Prostate gland (tissue), 2 donors: ENCODE measurements around the gene PRKAB2.

Source experiments
- POLR2A ChIP-seq: fragments of 450-650 bp; IDR thresholded peaks from one replicate; pipeline ENCODE4 v1.6.1; 2016; ENCODE audit warnings: antibody characterized with exemption, mild to moderate bottlenecking
- POLR2AphosphoS5 ChIP-seq: sonication (generic); formaldehyde crosslinking; IDR thresholded peaks from one replicate; pipeline ENCODE4 v1.6.1; 2017; ENCODE audit warnings: antibody characterized with exemption
- TF ChIP-seq, protein P1 (sequence below), 4 experiments: fragments of 200-600 bp in 2 of 4; fragments of 450-650 bp in 2 of 4; sonication (generic) in 2 of 4; IDR thresholded peaks; 1 replicate in 3 of 4; 2 replicates in 1 of 4; pipeline ENCODE4 v1.5.1; 2016 to 2019; ENCODE audit warnings: antibody characterized with exemption in 4 of 4, mild to moderate bottlenecking in 2 of 4, moderate library complexity in 2 of 4

DNA sequence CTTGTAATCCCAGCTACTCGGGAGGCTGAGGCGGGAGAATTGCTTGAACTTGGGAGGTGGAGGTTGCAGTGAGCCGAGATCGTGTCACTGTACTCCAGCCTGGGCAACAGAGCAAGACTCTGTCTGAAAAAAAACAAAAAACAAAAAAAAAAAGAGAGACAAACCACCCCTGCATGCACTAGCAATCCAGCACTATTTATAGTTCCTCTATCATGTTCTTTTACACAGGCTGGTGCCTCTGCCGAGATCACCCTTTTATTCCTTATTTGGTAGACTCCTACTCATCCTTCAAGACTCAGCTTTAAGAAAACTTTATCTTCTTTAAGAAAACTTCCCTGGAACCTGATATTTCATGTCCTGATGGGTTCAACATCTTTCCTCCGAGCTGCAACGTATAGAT lies 42.1 kb upstream of the PRKAB2 start:
- TF ChIP-seq, protein P1, sequence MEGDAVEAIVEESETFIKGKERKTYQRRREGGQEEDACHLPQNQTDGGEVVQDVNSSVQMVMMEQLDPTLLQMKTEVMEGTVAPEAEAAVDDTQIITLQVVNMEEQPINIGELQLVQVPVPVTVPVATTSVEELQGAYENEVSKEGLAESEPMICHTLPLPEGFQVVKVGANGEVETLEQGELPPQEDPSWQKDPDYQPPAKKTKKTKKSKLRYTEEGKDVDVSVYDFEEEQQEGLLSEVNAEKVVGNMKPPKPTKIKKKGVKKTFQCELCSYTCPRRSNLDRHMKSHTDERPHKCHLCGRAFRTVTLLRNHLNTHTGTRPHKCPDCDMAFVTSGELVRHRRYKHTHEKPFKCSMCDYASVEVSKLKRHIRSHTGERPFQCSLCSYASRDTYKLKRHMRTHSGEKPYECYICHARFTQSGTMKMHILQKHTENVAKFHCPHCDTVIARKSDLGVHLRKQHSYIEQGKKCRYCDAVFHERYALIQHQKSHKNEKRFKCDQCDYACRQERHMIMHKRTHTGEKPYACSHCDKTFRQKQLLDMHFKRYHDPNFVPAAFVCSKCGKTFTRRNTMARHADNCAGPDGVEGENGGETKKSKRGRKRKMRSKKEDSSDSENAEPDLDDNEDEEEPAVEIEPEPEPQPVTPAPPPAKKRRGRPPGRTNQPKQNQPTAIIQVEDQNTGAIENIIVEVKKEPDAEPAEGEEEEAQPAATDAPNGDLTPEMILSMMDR (IDR thresholded peaks at IDR 0.05) = no peak
- TF ChIP-seq POLR2AphosphoS5 = no peak
- TF ChIP-seq POLR2A = no peak
